ENCODE data around the gene C1R.

GRCh38 chr12:7089196-7089871, 2.9 kb downstream of the C1R start:
- TF ChIP-seq TBP (IDR thresholded peaks at IDR 0.05; ENCODE audit: low read depth, low read length) (no peak), EP300 (IDR thresholded peaks at IDR 0.05; ENCODE audit: borderline replicate concordance in 1 of 2, low read depth in 2 of 2, low read length in 2 of 2) (no peak), POLR2A (IDR thresholded peaks at IDR 0.05; ENCODE audit: control extremely low read depth in 1 of 2, low read depth in 2 of 2, low read length in 2 of 2) (no peak), CTCF (IDR thresholded peaks at IDR 0.05; ENCODE audit: control extremely low read depth in 1 of 3, insufficient read depth in 1 of 3, low read depth in 1 of 3, low read length in 3 of 3) (no peak), SP2 (IDR thresholded peaks at IDR 0.05; ENCODE audit: low read length) (no peak), KDM1A (IDR thresholded peaks at IDR 0.05; ENCODE audit: borderline replicate concordance, low read length) (no peak), YY1 (IDR thresholded peaks at IDR 0.05; ENCODE audit: low read depth, low read length) (no peak)
